GM12874 (cell line): Measurements from ENCODE around the gene PCDHGB3.

ENCODE experiments used
- TF ChIP-seq, protein P1 (sequence below): IDR thresholded peaks from 2 replicates; pipeline ENCODE4 v1.5.1; 2011; ENCODE audit warnings: low read depth, mild to moderate bottlenecking, control low read depth, low read length, moderate library complexity; ENCODE audit not compliant: insufficient read depth

Gene PCDHGB3

DNA sequence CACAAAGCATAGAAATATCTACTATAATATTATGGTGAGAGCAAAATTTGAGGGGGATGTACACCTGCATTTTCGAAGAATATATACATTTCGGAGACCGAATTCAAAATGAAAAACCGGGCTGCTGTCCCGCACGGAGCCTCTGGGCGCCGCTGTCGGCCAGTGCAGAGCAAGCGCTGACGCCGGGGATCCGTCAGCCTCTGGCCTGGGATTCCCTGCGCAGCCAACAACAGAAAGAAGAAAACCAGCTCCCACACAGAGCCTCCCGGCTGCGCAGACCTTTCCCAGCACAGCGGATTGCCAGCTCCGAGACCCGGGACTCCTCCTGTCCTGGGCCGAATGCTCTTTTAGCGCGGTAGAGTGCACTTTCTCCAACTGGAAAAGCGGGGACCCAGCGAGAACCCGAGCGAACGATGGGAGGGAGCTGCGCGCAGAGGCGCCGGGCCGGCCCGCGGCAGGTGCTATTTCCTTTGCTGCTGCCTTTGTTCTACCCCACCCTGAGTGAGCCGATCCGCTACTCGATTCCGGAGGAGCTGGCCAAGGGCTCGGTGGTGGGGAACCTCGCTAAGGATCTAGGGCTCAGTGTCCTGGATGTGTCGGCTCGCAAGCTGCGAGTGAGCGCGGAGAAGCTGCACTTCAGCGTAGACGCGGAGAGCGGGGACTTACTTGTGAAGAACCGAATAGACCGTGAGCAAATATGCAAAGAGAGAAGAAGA is 37.9 kb downstream of the PCDHGB3 start, which contains the start of gene PCDHGB6:
Gene PCDHGB6, plus strand, starts transcription at position 232 of the 716 bp plus-strand sequence. Its CDS starts 182 bp downstream, at position 414.
- TF ChIP-seq, protein P1, sequence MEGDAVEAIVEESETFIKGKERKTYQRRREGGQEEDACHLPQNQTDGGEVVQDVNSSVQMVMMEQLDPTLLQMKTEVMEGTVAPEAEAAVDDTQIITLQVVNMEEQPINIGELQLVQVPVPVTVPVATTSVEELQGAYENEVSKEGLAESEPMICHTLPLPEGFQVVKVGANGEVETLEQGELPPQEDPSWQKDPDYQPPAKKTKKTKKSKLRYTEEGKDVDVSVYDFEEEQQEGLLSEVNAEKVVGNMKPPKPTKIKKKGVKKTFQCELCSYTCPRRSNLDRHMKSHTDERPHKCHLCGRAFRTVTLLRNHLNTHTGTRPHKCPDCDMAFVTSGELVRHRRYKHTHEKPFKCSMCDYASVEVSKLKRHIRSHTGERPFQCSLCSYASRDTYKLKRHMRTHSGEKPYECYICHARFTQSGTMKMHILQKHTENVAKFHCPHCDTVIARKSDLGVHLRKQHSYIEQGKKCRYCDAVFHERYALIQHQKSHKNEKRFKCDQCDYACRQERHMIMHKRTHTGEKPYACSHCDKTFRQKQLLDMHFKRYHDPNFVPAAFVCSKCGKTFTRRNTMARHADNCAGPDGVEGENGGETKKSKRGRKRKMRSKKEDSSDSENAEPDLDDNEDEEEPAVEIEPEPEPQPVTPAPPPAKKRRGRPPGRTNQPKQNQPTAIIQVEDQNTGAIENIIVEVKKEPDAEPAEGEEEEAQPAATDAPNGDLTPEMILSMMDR = peak; percentile 78

DNA sequence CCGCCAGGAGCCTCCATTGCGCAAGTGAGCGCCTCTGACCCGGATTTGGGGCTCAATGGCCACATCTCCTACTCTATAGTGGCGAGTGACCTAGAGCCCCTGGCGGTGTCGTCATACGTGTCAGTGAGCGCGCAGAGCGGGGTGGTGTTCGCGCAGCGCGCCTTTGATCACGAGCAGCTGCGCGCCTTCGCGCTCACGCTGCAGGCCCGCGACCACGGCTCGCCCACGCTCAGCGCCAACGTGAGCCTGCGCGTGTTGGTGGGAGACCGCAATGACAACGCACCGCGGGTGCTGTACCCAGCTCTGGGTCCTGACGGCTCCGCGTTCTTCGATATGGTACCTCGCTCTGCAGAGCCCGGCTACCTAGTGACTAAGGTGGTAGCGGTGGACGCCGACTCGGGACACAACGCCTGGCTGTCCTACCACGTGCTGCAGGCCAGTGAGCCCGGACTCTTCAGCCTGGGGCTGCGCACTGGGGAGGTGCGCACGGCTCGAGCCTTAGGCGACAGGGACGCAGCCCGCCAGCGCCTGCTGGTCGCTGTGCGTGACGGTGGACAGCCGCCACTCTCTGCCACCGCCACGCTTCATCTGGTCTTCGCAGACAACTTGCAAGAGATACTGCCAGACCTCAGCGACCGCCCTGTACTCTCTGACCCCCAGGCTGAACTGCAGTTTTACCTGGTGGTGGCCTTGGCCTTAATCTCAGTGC is 39.7 kb downstream of the PCDHGB3 start:
- TF ChIP-seq, protein P1 = no peak

DNA sequence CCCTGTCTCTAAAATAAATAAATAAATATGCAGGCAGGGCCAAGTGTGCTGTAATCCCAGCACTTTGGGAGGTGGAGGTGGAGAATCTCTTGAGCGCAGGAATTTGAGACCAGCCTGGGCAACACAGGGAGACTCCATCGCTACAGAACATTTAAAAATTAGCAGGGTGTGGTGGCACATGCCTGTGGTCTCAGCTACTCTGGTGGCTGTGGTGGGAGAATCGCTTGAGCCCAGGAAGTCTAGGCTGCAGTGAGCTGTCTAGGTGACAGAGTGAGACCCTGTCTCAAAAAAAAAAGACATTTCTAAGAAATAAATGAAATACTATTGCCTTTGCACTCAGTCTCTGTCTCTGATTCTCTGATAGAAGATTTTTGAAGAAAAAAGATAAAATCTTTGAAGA is 41.5 kb downstream of the PCDHGB3 start:
- TF ChIP-seq, protein P1 = no peak

DNA sequence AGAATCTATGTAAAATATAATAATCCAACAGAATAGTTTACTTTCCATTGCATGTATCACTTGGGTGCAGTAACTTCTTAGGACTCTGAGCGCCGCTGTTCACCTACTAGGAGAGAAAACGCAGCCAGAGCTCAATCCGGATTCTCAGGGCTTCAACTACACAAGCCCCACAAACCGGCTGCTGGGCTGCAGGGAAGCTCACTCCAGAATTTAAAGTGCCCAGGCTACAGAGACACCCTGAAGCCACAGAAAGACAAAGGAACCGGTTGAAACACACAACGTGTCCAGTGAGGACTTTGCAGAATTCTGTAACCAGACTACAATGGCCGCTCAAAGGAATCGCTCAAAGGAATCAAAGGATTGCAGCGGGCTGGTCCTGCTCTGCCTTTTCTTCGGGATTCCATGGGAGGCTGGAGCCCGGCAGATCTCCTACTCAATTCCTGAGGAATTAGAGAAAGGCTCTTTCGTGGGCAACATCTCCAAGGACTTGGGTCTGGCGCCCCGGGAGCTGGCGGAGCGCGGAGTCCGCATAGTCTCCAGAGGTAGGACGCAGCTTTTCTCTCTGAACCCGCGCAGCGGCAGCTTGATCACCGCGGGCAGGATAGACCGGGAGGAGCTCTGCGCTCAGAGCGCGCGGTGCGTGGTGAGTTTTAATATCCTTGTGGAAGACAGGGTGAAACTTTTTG is 43.0 kb downstream of the PCDHGB3 start, which contains the start of gene PCDHGA10:
Gene PCDHGA10, plus strand, starts transcription at position 134 of the 686 bp plus-strand sequence. Its CDS starts 189 bp downstream, at position 323.
- TF ChIP-seq, protein P1 = peak; percentile 70

DNA sequence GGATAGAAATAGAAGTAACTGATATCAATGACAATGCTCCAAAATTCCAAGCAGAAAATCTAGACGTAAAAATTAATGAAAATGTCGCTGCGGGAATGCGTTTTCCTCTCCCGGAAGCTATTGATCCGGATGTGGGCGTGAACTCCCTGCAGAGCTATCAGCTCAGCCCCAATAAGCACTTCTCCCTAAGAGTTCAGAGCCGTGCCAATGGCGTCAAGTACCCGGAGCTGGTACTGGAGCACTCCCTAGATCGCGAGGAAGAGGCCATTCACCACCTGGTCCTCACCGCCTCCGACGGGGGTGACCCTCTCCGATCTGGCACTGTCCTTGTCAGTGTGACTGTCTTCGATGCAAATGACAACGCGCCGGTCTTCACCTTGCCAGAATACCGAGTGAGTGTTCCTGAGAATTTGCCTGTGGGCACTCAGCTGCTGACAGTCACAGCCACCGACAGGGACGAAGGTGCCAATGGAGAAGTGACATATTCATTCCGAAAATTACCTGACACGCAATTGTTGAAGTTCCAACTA is 43.6 kb downstream of the PCDHGB3 start:
- TF ChIP-seq, protein P1 = no peak

DNA sequence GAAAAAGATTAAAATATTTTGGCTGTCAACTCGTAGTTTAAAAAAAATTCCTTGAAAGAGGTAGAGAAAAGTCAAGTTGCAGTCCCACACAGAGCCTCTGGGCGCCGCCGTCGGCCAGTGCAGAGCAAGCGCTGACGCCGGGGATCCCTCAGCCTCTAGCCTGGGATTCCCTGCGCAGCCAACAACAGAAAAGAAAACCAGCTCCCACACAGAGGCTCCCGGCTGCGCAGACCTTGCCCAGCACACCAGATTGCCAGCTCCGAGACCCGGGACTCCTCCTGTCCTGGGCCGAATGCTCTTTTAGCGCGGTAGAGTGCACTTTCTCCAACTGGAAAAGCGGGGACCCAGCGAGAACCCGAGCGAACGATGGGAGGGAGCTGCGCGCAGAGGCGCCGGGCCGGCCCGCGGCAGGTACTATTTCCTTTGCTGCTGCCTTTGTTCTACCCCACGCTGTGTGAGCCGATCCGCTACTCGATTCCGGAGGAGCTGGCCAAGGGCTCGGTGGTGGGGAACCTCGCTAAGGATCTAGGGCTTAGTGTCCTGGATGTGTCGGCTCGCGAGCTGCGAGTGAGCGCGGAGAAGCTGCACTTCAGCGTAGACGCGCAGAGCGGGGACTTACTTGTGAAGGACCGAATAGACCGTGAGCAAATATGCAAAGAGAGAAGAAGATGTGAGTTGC is 47.6 kb downstream of the PCDHGB3 start, which contains the start of gene PCDHGB7:
Gene PCDHGB7, plus strand, starts transcription at position 184 of the 679 bp plus-strand sequence. Its CDS starts 183 bp downstream, at position 367.
- TF ChIP-seq, protein P1 = peak; percentile 89
